GM21529 (cell line): Measurements from ENCODE around the gene CAPN5.
"Not testable (repeated sequence)": the region's sequence is repeated elsewhere in the genome, so short reads cannot be mapped to it uniquely, and the experiment has no call there.

Experiments used
- ATAC-seq: cut with Tn5 transposase; IDR thresholded peaks from one replicate; pipeline ENCODE4 v1.9.1; 2021; ENCODE audit not compliant: unreplicated experiment

The CAPN5 gene

DNA sequence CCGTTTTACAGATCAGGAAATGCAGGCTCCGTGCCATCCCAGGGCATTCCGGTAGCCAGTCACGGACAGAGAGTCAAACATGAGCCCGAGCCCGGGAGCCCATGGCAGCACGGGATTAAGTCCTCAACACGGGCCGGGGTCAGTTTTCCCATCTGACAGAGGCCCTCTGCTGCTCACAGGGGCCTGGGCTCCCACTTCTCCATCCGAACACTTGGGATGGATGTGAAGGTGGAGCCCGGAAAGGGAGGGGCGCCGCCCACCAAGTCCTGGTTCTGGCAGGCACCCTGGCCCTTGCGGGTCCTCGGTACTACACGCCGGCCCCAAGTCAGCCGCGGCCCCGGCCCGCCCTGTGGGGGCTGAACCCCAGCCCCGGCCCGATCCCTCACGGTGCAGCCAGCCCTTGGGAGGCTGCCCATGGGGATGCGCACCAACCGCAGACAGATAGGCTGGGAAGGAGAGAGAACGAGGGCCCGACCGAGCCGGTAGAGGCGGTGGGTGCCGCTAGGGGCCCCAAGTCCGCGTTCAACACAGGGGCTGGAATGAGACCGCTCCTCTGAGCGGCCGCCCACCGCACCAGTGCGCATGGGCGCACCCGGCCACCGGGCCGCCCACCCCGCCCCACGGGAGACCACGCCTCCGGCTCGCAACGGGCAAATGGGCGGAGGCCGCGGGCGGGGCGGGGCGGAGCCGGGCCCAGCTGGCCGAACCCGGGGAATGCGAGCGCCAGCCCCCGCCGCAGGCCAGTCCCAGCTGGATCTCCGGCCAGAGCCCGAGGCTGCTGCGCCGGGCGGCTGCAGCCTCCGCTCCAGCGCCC is at the start of gene CAPN5:
Gene CAPN5, plus strand, starts transcription at position 743 of the 814 bp plus-strand sequence. CDS start 17,916 bp downstream, outside the sequence.
- ATAC-seq = peak; percentile 89

DNA sequence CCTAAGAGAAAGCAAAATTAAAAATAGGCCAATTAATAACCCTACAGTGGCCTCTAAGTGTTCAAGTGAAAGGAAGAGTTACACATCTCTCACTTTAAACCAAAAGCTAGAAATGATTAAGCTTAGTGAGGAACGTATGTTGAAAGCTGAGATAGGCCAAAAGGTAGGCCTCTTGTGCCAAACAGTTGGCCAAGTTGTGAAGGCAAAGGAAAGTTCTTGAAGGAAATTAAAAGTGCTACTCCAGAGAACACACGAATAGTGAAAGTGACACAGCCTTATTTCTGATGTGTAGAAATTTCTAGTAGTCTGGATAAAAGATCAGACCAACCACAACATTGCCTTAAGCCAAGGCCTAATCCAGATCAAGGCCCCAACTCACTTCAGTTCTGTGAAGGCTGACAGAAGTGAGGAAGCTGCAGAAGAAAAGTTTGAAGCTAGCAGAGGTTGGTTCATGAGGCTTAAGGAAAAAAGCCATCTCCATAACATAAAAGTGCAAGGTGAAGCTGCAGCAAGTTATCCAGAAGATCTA is 48.3 kb upstream of the CAPN5 start:
- ATAC-seq = not testable (repeated sequence)

DNA sequence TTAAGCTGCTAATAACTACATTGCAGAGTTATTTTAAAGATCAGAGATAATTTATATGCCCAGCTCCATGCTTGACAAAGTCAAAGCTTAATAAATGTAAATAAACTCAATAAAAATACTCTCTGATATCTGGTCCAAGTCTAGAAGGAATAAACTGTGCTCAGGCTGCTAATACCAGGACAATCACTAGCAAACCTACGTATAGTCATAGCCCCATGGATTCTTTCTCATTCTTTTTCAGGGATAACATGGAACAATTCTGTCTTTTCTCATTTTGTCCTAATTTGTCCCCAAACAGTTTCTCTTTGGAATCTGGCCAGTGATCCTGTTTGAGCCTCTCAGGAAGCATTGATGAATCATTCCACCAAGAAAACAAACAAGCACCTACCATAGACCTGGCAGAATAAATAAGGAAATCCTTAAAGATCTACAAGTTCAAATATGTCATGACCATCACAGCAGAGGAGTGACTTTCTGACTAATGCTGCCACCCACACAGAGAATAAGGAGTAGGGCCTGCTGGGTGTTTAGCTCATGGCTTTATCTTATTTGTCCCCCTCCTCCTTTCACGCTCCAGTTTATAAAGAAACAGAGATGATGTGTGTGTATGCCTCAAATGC is 46.7 kb upstream of the CAPN5 start:
- no peak for ATAC-seq

DNA sequence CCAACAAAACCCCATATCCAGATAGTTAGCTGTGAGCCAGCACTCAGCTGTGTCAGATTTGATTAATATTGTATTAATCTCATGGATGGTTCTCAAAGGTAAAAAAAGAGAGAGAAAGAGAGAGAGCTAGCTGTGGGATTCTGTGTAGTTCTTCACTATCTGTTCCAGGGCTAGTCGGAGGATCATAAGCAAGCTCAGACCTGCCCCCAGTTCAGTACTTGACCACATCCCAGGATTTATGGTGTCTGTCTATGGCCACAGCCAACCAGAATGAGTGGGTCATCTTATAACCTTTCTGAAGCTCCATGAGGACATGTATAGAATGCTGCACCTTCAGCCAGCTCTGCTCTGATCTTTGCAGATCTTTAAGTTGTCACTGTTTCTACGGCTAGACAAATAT is 46.0 kb upstream of the CAPN5 start:
- ATAC-seq = no peak

DNA sequence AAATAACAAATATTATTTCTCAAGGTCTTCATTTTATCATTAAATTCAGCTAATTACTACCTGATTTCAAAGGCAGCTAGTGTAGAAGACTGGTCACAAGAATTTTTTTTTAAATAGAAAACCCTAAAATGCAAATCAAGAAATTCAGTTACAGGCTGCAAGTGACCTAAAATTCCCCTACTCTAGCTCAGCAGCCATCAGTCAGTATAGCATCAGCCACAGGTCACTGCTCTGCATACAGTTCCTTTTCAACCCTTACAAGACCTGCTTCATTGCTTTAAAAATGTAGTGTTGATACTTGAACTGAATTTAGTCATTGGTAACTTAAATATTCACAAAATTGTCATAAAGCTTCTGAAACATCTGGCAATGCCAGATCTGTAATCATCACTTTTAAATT is 42.0 kb upstream of the CAPN5 start:
- no peak for ATAC-seq

DNA sequence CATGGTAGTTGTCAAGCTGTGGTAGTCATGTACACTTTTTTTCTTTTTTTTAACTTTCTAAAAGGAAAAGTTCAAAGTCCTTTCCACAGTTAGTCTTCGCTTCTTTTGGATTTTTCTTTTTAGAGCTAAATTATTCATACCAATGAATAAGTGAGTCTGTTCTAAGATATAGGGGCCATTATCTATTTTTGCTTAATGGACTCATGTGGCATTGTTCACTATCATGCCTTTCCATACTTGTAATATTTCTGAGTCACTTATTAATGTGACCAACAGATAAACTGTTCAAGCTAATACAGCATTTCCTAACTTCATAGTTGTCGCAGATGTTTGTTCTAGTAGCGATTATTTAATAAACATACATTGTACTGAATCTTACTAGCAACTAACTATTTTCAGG is 40.5 kb upstream of the CAPN5 start:
- no peak for ATAC-seq

DNA sequence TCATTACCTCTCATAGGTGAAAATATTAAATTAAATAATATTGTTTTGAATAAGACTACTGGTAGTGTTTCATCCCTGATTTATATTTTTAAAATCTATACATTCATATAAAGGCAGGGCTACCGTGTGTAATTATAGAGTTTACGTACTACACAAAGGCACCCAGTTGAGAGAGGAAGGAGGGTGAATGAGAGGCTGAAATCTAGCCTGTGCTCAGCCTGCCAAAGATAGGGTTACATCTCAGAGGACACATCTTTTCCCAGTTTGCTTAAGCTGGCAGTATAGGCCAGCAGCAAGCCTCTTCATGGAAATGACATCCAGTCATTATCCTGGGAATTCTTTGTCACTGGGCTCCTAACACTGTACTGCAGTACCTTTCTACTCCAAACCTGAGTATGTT is 40.0 kb upstream of the CAPN5 start:
- ATAC-seq = no peak

DNA sequence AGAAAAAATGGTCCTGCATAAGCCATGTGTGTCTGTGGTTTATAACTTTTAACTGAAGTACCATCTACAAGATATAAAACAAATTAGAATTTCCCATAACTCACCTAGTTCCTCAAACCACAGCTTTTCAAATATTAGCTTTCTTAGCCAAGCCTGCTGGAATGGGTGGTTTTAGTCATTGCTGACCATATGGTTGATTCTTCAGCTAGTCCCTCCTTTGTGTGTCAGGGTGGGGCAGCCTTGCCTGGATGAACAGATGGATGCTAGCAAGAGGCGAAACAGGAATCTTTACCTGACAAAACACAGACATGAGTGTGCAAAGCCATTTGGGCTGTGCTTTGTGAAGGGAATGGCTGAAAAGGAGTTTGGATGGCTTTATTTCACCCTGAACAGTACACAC is 39.5 kb upstream of the CAPN5 start:
- ATAC-seq = no peak

DNA sequence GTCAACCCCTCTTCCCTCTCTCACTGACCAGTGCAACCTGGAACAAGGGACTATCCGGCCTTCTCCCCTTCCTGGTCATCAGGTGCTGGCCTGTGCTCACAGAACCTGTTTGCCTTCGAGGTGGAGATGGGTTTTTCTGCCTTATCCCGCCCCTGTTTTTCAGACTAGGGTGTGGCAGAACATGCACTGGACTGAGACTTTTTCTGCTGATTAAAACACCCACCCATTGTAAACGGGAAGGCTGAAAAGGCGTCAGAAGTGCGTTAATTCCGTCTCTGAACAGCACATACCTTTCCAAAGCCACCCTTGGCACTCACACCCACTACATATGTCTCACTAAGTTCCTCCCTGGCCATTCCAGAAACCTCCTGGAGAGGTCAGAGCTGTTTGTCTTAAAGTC is 36.9 kb upstream of the CAPN5 start:
- ATAC-seq = no peak

DNA sequence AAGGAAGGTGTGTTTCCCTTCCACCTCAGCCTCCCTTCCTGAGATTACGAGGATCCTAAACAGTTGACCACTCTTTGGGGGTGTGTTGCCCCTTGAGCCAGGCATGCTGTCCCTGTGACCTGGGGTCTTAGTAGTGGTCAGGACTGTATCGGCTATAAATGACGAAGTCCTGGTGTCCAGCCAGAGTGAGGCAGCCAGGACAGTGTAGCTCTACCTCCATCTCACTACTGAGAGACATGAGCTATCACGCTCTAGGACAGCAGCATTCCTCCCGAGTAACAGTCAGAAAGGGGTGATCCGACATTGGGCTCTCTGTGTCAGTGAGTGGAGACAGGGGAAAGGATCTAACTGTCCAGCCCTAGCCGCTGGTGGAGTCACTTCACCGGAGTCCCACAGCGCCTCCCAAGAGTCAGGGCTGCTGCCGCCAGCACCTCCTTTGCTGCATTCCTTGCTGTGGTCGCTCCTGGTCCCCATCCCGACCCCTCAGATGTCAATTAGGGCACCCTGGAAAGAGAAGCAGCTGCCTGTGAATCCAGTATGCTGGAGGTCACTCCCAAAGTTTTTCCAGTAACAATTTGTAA is 35.8 kb upstream of the CAPN5 start:
- no peak for ATAC-seq

DNA sequence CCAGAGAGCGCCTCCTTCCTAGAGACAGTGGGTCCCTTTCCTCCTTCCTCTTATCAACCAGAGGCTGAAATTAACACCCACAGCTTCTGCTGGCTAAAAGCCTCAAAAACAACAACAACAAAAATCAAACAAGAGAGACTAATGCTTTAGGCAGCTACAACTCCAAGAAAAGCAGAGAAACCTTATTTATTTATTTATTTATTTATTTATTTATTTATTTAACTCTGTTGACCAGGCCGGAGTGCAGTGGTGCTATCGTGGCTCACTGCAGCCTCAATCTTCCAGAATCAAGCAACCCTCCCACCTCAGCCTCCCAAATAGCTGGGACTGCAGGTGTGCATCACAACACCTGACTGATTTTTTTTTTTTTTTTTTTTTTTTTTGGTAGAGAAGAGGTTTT is 35.2 kb upstream of the CAPN5 start:
- ATAC-seq = no peak

DNA sequence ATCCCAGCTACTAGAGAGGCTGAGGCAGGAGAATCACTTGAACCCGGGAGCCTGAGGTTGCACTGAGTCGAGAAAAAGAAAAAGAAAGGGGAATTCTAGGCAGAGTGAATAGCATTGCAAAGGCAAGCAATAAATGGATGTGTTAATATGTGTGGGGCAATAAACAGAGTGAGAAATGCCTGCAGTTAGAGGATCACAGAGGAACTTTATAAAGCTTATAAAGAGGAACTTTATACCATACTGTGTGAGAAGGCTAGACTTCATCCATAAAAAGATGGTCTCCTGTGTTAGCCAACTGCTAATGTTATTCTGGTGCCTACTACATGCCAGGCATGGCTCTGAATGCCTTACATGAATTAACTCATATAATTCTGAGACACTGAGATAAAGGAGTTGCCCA is 31.7 kb upstream of the CAPN5 start:
- ATAC-seq = no peak

DNA sequence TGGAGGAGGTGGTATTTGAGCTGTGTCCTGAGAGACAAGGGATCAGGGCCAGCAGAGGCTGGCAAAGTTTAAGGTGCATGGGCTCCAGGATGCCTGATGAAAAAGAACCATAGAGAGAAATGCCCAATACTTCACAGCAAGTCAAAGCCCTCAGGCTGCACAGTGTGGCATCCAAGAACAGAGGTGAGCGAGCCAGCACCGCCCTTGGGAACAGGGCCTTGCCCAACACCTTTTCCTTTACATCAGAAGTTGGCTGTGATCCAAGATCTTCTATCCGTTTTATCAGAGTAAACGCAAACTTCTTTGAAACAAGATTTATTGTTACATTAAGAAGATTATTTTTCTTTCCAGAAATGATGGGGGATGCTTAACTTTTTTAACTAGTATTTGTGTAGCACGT is 31.2 kb upstream of the CAPN5 start:
- no peak for ATAC-seq

DNA sequence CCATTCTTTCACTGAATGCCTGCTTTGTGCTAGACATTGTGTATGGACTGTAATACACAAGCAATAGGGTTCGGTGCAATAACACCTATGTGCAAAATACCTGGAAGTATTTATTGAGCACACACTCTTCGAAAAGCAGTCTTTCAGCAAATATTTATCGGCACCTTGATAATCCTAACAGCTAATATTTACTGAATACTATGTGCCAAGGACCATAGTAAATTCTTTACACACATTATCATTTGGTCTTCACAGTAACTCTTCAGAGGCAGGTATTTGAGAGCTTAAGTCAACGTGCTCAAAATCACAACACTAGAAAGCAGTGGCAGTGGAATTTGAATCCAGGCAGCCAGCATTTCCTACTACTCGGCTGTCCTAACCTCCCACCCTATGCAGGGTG is 30.4 kb upstream of the CAPN5 start:
- no peak for ATAC-seq

DNA sequence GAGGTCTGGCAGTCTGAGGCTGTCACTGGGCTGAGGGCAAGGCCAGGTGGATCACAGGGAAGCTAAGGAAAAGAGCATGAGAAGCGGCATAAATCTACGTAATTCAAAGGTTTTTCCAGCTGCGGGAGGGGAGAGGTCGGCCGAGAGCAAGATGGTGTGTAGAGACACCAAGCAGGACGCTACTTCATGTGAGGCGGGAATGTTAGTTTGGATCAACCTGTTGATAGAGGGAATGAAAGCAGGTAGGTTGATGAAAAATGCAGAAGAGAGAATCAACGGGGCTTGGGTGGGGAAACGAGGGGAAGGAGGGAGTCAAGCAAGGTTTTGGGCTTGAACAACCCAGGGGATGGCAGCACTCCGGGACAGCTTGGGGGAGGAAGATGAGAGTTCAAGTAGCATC is 29.7 kb upstream of the CAPN5 start:
- no peak for ATAC-seq

DNA sequence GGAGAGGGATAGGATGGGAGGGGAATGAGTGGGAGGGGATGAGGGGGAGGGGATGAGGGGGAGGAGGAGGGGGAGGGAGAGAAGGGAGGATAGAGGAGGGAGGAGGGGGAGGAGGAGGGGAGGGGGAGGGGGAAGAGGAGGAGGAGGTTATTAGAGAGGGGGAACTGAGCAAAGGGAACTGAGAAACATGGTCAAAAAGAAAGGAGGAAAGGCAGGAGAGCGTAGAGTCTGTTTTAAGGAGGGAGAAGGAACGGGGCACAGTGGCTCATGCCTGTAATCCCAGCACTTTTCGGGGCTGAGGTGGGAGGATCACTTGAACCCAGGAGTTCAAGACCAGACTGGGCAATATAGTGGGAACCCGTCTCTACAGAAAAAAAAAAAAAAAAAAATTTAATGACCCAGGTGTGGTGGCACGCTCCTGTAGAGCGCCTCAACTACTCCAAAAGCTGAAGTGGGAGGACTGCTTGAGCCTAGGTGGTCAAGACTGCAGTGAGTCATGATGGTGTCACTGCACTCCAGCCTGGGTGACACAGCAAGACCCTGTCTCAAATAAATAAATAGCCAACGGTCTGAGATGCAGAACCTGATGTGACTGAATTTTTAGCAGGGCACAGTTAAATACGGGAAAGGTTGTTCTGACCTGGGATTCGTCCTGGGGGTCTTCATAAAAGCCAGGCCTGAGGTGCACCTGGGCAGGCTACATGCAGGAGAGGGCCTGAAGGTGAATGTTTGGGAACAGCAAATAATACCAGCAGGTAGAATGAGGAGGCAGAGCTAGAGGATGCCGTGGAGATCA is 28.5 kb upstream of the CAPN5 start:
- no peak for ATAC-seq

DNA sequence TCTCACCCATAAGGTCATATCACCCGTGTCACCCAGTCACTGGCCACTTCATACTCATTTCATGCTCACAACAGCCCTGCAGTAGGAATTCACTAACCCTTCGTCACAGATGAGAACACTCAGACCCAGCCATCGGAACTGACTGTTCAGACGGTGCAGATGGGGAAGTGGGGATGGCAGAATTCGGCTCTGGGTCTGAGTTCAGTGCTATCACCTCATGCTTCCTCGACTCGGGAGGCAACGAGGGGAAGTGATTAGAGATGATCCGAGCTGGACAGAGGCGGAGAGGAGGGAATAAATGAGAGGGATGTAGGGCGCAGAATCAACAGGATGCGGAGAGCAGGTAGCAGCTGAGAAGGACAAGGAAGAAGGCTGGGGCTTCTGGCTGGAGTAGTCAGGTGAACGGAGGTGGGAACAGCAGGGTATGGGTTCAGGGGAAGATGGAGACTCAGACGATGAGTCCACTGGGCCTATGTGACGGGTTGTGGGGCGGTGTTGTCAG is 27.9 kb upstream of the CAPN5 start:
- no peak for ATAC-seq

DNA sequence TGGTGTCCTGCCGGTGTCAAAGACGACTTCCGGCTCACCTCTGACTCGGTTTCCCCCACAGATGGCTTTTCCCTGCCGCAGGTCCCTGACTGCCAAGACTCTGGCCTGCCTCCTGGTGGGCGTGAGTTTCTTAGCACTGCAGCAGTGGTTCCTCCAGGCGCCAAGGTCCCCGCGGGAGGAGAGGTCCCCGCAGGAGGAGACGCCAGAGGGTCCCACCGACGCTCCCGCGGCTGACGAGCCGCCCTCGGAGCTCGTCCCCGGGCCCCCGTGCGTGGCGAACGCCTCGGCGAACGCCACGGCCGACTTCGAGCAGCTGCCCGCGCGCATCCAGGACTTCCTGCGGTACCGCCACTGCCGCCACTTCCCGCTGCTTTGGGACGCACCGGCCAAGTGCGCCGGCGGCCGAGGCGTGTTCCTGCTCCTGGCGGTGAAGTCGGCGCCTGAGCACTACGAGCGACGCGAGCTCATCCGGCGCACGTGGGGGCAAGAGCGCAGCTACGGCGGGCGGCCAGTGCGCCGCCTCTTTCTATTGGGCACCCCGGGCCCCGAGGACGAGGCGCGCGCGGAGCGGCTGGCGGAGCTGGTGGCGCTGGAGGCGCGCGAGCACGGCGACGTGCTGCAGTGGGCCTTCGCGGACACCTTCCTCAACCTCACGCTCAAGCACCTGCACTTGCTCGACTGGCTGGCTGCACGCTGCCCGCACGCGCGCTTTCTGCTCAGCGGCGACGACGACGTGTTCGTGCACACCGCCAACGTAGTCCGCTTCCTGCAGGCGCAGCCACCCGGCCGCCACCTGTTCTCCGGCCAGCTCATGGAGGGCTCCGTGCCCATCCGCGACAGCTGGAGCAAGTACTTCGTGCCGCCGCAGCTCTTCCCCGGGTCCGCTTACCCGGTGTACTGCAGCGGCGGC is 27.0 kb upstream of the CAPN5 start:
- no peak for ATAC-seq

DNA sequence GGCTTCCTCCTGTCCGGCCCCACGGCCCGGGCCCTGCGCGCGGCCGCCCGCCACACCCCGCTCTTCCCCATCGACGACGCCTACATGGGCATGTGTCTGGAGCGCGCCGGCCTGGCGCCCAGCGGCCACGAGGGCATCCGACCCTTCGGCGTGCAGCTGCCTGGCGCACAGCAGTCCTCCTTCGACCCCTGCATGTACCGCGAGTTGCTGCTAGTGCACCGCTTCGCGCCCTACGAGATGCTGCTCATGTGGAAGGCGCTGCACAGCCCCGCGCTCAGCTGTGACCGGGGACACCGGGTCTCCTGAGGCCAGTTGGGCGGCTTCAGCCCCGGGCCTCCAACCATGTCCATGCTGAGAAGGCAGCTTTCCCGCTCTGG is 26.4 kb upstream of the CAPN5 start:
- no peak for ATAC-seq

DNA sequence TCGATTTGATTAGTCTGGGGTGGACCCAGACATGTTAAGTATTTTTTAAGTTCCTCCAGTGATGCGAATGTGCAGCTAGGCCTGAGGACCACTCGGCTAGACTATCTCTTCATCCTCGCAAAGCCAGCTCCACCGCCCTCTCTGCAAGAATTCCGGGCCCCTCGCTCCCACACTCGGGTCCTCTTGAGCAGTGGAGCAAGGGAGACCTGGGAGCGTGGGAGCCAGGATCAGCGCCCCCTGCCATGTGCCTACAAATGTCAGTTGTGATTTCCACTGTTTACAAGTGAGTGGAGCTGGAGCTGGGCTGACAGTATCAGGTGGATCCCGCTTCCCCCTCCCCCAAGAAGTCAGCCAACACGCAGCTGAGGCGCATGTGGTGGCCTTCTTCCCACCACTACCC is 25.9 kb upstream of the CAPN5 start:
- no peak for ATAC-seq
